IPS DF 6.9 (cell line): ENCODE data around the gene PUM2.

Source experiments
- DNase-seq: peaks from one replicate; pipeline ENCODE4 v3.0.0-alpha.2; 2013; ENCODE audit warnings: low read depth, low spot score
- H3K27ac ChIP-seq: one replicate; pipeline ENCODE4 v1.5.1; 2013; ENCODE audit warnings: low read length, control low read depth
- H3K27me3 ChIP-seq: 2 replicates; pipeline ENCODE4 v1.6.1; 2013; ENCODE audit warnings: mild to moderate bottlenecking, low read length; ENCODE audit not compliant: control insufficient read depth, insufficient read depth
- H3K36me3 ChIP-seq: 2 replicates; pipeline ENCODE4 v1.6.1; 2013; ENCODE audit warnings: low read length; ENCODE audit not compliant: control insufficient read depth, insufficient read depth
- H3K4me1 ChIP-seq: 2 replicates; pipeline ENCODE4 v1.6.1; 2013; ENCODE audit warnings: low read length; ENCODE audit not compliant: control insufficient read depth, insufficient read depth
- H3K4me3 ChIP-seq: 2 replicates; pipeline ENCODE4 v1.5.1; 2013; ENCODE audit warnings: mild to moderate bottlenecking, low read length
- H3K9me3 ChIP-seq: 2 replicates; pipeline ENCODE4 v1.6.1; 2013; ENCODE audit warnings: low read length, inconsistent platforms; ENCODE audit not compliant: control insufficient read depth, insufficient read depth
- WGBS: extraction: QIAGEN DNeasy Blood & Tissue Kit; methylation state at CpG from one replicate; pipeline ENCODE4 v1.1.7; 2013; ENCODE audit warnings: mixed read lengths, missing lambda C conversion rate; ENCODE audit not compliant: insufficient read length, insufficient coverage; 5-methylcytosine and 5-hydroxymethylcytosine counted together

The PUM2 gene

DNA sequence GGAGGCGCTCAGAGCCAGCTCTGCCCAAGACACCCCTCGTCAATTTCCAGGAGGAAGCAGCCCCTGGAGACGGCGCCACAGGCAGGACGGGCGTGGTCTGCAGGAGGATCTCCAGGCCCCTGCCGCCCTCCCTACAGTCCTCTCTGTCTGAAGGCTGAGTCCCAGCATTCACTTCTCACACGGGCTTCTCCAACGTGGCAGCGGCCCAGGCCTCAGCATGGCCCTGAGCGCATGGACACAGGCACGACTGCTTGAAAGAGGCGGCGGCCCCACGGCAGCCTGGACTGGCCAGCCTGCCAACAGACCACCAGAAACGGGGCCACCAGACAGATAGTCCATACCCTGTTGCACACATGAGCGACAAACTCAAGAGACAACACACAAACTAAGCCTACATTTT is 149.0 kb downstream of the PUM2 start:
- no peaks in the 10 kb centered on the region for H3K9me3 ChIP-seq
- H3K27ac ChIP-seq = no peak overlapping the region
- H3K36me3 ChIP-seq = peaks cover 33% of the 10 kb centered on the region
- WGBS = no CpG with 5 or more reads among the region's 17 CpGs
- H3K4me1 ChIP-seq = no peaks in the 10 kb centered on the region
- no peak for DNase-seq
- no peaks in the 10 kb centered on the region for H3K27me3 ChIP-seq
- no peak overlapping the region for H3K4me3 ChIP-seq

DNA sequence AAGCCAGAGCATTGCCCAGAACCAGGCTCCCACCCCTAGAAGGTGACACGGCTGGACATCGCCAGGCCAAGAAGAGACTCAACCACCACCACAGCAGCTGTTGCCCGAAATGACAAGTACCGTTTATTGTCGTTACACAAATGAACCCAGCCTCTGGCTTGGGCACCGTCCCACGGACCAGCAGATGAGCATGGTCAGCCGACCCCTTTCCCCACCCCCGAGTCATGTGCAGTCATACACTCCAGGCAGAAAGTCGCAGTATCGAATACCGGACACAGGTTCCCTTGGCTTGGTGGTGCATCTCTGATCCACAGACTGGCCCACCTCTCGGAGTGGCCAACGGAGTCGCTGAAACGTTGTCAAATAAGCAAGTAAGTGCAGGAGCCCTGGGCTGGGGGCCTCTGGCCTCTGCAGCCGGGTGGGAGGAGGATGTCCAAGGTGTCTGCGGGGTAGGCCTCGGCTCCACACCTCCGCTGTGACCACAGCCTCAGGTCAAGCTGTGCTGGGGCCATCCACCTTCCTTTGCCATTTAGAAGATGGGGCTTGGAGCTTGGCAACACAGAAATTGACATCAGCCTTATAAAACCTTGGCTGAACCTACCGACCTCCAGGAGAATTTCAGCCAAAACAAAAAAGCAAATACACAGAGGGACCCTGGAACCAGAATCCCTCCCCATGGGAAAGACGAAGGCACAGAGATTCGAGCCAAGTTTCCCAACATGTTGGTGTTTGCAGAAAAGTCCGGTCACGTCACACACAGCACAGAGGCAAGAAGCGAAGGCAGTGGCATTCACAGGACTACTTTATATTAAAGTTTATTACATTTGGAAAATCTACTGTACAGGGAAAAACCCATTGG is 149.7 kb downstream of the PUM2 start:
- H3K4me1 ChIP-seq = no peaks in the 10 kb centered on the region
- H3K9me3 ChIP-seq = no peaks in the 10 kb centered on the region
- peaks cover 33% of the 10 kb centered on the region for H3K36me3 ChIP-seq
- no peak overlapping the region for H3K27ac ChIP-seq
- no CpG with 5 or more reads among the region's 26 CpGs for WGBS
- no peaks in the 10 kb centered on the region for H3K27me3 ChIP-seq
- no peak overlapping the region for H3K4me3 ChIP-seq
- no peak for DNase-seq

DNA sequence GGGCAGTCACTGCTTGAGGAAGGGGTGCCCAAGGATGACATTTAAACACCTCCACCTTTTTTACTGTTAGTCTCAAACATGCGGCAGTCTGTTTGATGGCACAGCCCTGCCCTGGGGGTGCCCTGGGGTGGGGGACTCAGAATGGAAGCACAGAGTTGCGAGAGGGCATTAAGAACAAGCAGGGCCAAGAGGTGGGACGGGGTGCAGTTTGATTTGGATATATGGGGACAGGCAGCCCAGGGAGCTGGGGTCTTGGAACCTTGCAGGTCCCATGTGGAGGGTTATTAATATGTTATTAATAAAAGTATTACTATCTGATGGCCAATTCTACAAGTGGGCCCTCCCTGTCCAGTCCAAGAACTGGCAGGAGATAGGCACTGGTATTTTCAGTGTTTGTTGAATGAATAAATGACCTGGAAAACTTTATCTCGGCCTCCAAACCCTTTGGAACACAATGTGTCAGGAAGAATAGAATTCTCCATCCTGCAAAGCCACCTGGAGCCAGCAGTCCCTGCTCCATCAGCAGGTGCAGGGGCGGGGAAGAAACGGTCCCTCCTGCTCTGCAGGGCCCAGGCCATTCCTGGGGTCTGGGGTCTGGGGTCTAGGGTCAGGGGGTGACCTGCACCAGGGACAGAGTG is 150.9 kb downstream of the PUM2 start:
- no peak overlapping the region for H3K27ac ChIP-seq
- no peaks in the 10 kb centered on the region for H3K4me1 ChIP-seq
- no peak overlapping the region for H3K4me3 ChIP-seq
- peaks cover 28% of the 10 kb centered on the region for H3K36me3 ChIP-seq
- no peak for DNase-seq
- H3K27me3 ChIP-seq = no peaks in the 10 kb centered on the region
- WGBS = no CpG with 5 or more reads among the region's 6 CpGs
- H3K9me3 ChIP-seq = no peaks in the 10 kb centered on the region

DNA sequence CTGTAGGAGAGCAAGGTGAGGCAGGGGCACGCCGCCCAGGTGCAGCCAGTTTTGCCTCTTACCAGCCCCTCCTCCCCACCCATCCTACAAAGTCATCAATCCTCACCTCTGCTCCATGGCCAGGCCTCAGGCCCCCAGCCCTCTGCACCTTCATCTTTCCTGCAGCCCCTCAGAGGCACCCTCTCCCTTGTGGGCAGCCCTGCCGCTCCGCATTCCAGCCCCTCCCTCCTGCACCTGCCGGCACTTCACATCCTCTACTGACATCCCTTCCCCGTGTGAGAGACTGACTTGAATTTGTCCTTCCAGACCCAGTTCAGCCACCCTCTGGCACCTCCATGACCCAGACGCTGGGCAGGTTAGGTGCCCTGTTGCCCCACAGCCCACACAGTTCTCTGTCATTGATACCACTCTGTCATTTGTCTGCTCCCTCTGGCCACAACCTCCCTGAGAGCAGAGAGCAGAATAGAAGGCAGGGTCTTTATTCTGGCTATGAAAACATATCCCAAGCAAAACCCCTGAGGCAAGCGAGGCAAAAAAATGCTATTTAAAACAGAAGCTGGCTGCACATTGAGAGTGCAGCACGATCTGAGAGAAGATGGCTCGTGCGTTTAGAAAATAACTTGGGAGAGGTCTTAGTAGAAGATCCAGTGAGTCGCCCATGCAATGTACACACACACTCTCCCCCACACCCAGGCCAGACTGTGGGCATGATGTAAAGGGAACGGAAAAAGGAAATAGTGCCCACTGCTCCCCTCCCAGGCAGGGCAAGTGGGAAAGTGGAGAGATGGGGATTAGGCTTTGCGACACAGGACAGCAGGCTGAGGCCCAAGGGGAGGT is 151.6 kb downstream of the PUM2 start:
- no CpG with 5 or more reads among the region's 14 CpGs for WGBS
- Histone ChIP-seq H3K9me3 (no peaks in the 10 kb centered on the region), H3K36me3 (peaks cover 24% of the 10 kb centered on the region), H3K27ac (no peak overlapping the region), H3K27me3 (no peaks in the 10 kb centered on the region), H3K4me1 (no peaks in the 10 kb centered on the region), H3K4me3 (no peak overlapping the region)
- DNase-seq = no peak
